GM20431 (cell line): Measurements from ENCODE around the gene PTPRM.

Experiments
- in situ Hi-C: fragments of 300-500 bp; cut with MseI, MboI; formaldehyde crosslinking; loops from one replicate; pipeline ENCODE4 v1.15.0; 2020; ENCODE audit warnings: low sequenced_read_pairs; ENCODE audit not compliant: unreplicated experiment

PTPRM gene

DNA sequence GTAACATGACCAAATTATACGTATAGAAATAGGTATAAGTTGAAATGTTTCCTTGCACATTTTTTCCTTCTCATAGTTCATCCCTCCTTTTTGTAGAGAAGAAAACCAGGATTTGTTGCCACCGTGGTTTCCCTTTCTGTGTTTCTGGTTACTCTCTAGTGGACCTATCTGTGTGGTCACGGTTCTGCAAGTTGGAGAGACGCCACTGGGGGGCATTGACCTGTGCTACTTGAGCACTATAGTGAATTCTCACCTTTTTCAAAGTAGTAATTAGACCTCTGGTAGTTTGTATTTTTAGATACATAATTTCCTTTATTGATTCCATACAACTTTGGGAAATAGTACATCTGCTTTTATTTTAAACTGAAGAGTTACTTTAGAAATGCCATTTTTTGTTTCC, 444.8 kb downstream of the PTPRM start:
- in situ Hi-C loops: no loop called here

GRCh38 chr18:8018701-8019331, 451.7 kb downstream of the PTPRM start:
- in situ Hi-C loops: no loop called here

DNA sequence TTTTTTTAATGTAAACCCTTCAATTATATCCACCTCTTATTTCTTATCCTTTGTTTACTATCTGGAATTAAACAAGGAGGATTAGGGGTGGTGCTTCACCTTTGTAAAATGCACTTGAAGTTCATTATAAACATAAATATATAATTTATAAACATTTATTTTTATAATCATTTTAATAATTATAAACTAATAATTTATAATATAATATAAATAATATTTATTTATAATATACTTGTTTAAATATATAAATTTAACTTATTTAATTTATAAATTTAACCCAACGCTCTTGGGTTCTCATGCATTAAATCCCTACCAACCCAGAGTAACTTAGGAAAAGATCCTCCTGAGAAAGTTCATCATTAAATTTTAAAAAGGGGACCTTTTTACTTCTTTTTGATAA, 452.5 kb downstream of the PTPRM start:
- in situ Hi-C loops: no loop called here

GRCh38 chr18:8020132-8020846, 453.2 kb downstream of the PTPRM start:
- in situ Hi-C loops: no loop called here

DNA sequence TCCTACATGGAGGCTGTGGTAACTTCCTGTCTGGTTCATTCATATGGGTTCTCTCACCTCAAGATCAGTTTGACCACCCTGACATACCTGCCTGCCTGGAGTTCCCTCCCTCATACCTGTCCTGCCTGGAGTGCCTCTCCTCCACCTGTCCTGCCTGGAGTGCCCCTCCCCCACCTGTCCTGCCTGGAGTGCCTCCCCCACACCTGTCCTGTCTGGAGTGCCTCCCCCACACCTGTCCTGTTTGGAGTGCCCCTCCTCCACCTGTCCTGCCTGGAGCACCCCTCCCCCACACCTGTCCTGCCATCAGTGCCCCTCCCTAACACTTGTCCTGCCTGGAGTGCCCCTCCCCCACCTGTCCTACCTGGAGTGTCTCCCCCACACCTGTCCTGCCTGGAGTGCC, 461.9 kb downstream of the PTPRM start:
- in situ Hi-C loops: no loop called here

GRCh38 chr18:8029731-8030130, 462.6 kb downstream of the PTPRM start:
- in situ Hi-C loops: no loop called here

GRCh38 chr18:8030201-8030600, 463.1 kb downstream of the PTPRM start:
- in situ Hi-C loops: no loop called here

DNA sequence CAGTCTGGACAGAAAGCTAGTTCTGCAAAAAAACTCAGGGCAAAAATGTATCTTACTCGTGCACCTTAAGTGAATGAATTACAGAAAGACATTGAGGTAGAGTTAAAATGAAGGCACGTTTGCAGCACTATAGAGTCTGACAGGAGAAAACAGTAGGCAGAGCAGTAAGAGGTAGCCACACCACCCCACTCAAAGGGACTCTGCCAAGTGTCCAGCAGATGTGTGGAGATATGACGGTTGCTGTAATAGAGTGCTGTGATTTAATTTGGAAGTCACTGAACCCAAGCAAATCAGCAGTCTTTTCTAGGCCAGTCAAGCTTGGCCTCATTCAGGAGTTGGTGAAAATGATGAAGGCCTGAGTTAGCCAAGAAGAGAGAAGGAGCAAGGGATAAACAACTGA, 464.4 kb downstream of the PTPRM start:
- in situ Hi-C loops: no loop called here

- in situ Hi-C loops: no loop called here
These were observed 467.6 kb downstream of the PTPRM start for GRCh38 chr18:8034674-8035073.

DNA sequence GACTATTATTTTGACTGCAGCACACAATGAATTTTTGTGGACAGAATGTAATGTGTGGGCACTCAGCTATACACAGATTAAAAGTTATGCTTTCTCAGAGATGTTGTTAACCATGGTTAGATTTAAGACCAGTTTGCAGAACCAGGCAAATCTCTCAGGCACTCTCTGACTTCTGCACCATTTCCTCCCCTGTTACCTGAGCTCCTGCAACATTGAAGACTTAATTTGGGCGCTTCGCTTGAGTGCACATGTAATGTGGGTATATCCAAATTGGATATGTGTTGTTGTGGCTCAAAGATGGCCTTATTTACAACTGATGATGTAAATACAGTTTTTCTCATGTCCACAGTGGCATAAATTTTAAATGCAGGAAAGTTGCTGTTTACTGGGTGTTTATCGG, 469.4 kb downstream of the PTPRM start:
- in situ Hi-C loops: no loop called here

DNA sequence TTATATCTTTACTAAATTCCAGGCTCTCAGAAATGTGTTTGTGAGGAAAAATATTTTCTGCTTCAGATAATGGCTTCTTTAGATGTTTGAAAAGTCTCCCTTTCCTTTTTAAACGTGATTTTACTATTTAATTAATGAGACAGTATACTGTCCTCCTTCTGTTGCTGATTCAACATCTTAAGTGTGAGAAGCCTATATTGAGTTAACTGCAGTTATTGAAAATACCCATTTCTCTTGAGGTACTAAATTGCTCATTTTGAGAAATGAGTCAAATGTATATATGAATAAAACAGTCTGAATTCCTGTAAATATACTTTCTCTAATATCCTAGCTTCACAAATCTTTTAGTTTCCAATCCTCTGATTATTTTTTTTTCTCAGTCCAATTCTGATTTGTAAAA, 470.2 kb downstream of the PTPRM start:
- in situ Hi-C loops: no loop called here

DNA sequence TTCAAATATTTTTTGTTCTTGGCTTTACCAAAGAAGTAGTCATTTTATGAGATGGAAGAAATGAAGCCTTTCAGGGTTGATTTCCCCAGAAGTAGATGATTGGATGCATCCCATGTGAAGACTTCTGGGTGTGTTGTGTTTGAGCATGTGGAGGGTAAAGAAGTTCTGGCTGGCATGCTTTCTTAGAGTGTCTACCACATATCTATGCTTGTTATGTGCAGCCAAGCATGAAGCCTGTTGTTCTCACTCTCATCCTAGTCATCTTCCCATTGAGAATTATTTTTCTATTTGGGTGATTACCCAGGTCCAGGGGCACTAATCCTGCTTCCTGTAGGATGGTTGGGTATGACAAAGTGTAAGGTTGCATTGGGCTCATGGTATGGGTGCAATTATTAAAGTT, 472.9 kb downstream of the PTPRM start:
- in situ Hi-C loops: no loop called here

DNA sequence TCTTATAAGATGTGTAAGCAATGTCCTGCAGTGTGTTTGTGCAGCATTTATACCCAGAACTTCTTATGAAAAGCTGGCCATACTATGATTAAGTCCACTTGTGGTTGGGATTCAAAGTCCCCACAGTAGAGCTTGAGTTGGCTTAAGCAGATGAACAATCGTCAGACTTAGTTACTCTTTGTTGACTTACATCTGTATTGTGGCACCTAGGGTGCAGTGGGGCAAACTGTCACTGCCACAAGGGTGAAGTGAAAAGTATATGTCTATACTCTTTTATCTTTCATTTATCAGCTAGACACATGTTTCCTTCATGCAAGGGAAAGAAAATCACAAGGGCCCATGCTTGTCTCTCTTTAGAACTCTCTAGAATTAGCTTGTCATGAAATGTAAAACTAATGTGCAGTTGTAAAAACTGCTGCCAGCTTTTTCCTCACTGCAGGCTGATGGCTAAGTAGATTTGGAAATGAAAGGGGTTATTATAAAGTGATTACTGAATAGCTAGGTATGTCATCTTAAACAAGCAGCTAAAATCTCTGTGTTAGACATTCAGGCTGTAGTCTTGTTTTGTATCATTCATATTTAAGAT, 474.5 kb downstream of the PTPRM start:
- in situ Hi-C loops: no loop called here

DNA sequence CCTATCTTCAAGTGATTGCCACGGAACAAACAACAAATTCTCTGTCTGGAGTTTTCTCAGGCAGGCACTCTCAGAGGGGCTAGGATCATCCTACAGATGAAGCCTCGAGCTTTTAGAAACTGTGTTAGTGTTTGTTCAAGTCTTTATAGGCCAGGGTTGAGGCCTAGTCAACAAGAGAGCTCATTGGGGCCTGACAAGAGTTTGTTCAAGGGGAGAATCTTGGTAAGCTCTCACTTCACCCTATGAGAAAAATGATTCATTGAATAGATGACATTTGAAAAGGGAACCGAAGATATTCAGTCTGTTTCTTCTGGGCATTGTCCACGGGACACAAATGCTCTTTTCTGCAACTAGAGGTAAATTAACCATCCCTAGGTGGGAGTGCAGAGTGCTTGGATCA, 476.9 kb downstream of the PTPRM start:
- in situ Hi-C loops: no loop called here

DNA sequence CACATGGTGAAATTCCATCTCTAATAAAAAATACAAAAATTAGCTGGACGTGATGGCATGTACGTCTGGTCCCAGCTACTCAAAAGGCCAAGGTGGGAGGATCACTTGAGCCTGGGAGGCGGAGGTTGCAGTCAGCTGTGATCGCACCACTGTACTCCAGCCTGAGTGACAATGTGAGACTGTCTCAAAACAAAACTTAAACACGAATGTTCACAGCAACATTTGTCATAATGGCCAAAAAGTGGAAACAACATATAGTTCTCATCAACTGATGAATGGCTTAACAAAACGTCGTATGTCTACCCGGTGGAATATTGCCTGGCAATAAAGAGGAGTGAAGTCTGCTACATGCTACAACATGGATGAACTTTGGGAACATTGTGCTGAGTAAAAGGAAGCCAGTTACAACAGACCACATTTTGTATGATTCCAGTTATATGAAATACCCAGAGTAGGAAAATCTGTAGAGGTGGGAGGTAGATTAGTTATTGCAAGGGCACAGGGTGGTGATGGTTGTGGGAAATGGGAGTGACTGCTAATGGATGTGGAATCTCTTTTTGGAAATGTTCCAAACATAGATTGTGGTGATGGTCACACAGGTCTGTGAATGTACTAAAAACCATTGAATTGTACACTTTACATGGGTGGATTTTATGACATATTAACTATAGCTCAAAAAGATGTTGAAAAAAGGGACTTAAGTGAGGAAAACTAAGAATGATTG, 478.2 kb downstream of the PTPRM start:
- in situ Hi-C loops: no loop called here

- in situ Hi-C loops: no loop called here
These were observed 478.8 kb downstream of the PTPRM start for GRCh38 chr18:8045884-8046281.

DNA sequence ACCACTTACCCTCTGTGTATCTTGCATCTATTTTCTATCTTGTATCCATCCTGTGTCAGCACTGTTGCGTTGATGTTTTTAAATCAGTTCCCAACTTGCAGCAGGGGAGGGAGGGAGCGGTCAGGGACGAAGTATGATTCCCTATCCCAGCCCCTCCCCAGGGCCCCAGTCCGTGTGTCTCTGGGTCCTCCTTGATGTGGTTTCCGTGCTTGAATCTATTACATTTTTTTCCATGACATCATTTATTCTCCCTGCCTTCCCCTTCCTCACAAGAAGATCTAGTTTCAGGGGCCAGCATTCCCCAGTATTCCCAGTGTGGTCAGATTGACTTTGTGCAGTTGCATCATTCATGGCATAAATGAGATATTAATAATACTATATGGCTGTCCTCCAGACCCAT, 479.3 kb downstream of the PTPRM start:
- in situ Hi-C loops: no loop called here

GRCh38 chr18:8049147-8049546, 482.0 kb downstream of the PTPRM start:
- in situ Hi-C loops: no loop called here

DNA sequence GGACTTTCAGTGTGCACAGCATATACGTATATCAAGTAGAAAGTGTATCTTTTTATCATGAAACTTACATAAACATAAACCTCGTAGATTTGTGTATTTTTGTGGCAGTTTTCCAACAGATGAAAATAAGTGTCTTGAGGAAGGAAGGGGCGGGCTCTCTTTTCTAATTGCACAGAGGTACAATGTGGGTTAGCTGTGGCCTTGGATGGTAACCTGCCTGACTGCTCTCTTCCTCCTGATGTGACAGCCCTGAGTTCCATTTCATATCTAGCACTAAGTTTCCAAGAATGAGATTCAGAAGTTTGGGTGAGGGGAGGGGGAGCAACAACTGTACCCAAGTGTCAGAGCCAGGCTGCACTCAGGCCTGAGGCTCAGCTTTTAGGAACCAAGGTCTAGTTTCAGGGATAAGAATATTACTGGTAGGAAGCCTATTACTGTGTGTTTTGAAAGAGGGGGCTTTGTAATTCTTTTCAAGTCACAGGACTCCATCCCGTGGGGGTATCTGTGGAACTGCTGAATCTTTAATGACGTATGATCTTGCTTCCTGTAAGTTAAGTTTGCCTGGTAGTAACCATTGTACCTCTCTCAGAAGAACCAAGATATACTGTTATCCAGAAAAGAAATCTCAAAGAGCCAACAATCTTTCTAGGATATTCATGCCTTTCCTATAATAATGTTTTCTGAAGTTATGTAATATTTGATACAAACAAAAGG, 483.7 kb downstream of the PTPRM start:
- in situ Hi-C loops: no loop called here

- in situ Hi-C loops: no loop called here
These were observed 484.3 kb downstream of the PTPRM start for GRCh38 chr18:8051453-8051852.
